Peyer's patch (tissue), 4 donors: ENCODE data around the gene SLC4A8.

Experiments
- POLR2A ChIP-seq, 2 donors: fragments of 450-650 bp; IDR thresholded peaks; one replicate each; pipeline ENCODE4 v1.5.1; 2017; ENCODE audit warnings: antibody characterized with exemption in 2 of 2, mild to moderate bottlenecking in 2 of 2, moderate library complexity in 2 of 2
- TF ChIP-seq, protein P1 (sequence below), 6 experiments: fragments of 450-650 bp in 4 of 6; fragments of 200-600 bp in 2 of 6; sonication (generic) in 1 of 6; IDR thresholded peaks; one replicate each; pipeline ENCODE4 v1.5.1; 2017 to 2019; ENCODE audit warnings: antibody characterized with exemption in 6 of 6, mild to moderate bottlenecking in 3 of 6, moderate library complexity in 1 of 6

DNA sequence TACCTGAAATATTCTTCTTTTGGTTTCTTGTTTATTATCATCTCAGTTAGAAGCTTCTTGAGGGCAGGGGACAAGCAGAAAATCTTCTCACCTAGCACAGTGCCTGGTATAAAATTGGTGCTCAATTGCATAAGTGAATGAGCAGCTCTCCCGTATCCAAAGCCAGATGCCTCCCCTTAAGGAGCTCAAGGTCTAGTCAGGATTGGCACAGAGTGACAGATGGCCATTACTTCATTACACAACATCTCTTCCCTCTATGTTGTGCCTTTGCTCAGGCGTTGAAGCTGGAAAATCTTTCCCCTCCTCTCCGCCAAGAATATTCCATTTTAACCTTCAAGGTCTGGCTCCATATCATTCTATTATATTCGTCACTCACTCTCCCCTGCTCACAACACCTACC lies 3.6 kb downstream of the SLC4A8 start:
- TF ChIP-seq, protein P1, sequence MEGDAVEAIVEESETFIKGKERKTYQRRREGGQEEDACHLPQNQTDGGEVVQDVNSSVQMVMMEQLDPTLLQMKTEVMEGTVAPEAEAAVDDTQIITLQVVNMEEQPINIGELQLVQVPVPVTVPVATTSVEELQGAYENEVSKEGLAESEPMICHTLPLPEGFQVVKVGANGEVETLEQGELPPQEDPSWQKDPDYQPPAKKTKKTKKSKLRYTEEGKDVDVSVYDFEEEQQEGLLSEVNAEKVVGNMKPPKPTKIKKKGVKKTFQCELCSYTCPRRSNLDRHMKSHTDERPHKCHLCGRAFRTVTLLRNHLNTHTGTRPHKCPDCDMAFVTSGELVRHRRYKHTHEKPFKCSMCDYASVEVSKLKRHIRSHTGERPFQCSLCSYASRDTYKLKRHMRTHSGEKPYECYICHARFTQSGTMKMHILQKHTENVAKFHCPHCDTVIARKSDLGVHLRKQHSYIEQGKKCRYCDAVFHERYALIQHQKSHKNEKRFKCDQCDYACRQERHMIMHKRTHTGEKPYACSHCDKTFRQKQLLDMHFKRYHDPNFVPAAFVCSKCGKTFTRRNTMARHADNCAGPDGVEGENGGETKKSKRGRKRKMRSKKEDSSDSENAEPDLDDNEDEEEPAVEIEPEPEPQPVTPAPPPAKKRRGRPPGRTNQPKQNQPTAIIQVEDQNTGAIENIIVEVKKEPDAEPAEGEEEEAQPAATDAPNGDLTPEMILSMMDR (IDR thresholded peaks at IDR 0.05): no peak
- no peak for TF ChIP-seq POLR2A (IDR thresholded peaks at IDR 0.05)
